DLD1 (cell line): ENCODE results near the gene PIGL.
"Not testable (repeated sequence)": the region's sequence is repeated elsewhere in the genome, so short reads cannot be mapped to it uniquely, and the experiment has no call there.

ENCODE experiments used
- in situ Hi-C: cut with HindIII; loops from 2 replicates; pipeline ENCODE4 v1.10.0; 2017; ENCODE audit warnings: low sequenced_read_pairs

Gene PIGL

DNA sequence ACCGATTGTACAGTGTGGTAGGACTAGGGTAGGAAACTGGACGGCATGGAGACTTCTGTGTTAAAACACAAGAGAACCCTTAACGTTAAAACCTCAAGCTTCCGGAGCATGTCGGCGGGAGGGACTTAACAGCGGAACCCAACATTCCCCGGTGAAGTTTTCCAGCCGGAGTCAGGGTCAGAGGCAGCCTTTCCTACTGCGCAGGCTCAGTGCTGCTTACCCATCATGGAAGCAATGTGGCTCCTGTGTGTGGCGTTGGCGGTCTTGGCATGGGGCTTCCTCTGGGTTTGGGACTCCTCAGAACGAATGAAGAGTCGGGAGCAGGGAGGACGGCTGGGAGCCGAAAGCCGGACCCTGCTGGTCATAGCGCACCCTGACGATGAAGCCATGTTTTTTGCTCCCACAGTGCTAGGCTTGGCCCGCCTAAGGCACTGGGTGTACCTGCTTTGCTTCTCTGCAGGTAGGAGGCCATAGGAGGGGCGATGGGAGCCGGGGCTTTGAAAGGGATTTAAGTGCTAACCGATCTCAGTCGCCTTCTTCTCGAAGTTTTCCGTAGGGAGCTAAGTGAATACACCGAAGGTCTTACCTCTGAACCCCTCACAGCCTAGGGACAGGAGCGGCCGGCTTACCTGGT lies at the start of gene PIGL:
TSS of gene PIGL (plus strand) at position 209 of the 634 bp plus-strand sequence. CDS start at position 226, 17 bp downstream.
- in situ Hi-C loops: no loop called here

DNA sequence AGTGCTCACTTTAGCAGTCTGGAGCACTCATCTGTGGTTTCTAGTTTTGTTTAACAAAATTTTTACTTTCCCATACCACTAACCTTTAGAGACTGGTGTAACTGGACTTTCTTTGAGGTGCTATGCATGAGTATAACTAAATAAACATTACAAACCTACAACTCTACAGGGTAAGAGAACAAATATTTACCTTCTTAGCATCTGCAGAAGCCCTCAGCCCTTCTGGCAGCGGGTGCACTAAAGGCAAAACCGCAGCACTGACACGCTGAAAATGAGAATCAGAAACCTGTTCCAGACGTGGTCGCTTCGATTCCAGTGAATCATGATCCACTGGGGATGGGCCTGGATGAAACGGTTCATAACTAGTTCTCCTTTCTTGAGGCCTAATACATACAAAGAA lies 45.4 kb upstream of the PIGL start:
- in situ Hi-C loops: no loop called here

DNA sequence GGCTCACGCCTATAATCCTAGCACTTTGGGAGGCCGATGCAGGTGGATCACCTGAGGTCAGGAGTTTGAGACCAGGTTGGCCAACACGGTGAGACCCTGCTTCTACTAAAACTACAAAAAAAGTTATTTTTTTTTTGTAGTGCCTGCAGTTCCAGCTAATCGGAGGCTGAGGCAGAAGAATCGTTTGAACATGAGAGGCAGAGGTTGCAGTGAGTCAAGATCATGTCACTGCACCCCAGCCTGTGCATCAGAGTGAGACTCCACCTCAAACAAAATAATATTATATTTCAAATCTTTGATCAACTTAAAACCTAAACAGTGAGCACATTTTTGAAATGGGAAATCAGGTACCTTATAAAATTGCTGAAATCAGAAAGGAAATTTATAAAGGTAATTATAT lies 38.2 kb upstream of the PIGL start:
- in situ Hi-C loops: no loop called here

DNA sequence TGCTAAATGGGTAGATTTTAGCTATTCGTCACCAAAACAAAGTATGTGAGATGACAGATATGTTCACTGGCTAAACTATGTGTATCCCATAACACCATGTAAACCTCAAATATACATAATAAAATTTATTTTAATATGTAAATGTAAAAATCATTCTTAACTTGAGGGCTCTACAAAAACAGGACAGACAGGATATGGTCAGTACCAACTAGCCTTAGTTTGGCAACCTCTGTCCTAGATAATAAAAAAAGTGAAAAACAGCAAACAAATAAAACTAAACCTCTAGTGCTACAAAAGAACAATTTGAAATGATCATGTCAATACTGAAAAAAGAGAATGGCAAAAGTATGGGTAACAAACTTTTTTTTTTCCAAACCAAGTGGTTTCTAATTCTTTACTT lies 35.4 kb upstream of the PIGL start:
- in situ Hi-C loops: no loop called here

DNA sequence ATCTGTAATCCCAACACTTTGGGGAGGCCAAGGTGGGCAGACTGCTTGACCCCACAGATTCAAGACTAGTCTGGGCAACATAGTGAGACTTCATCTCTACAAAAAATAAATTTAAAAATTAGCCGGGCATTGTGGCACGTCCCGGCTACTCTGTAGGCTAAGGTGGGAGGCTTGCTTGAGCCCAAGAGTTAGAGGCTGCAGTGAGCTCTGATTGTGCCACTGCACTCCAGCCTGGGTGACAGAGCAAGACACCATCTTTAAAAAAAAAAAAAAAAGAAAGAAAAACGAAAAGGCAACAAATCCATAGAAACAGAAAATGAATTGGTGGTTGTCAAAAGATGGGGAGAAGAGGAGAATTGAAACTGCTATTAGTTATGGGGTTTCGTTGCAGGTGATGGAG lies 29.4 kb upstream of the PIGL start:
- in situ Hi-C loops: no loop called here

DNA sequence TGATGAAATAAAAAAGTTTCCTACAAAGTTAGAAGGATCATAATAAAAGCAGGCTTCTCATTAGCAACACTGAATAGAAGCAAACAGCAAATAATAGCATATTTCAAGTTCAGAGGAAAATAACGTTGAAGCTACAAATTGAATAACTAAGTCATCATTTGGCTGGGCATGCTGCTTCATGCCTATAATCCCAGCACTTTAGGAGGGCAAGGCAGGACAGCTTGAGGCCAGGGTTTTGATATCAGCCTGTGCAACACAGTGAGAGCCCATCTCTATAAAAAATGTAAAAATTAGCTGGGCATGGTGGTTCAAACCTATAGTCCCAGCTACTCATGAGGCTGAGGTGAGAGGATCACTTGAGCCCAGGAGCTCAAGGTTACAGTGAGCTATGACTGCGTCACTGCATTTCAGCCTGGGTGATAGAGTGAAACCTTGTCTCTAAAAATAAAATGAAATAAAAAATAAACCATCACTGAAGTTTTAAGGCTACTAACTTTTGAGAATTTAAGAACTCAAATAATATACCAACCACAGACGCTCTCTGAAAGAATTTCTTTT lies 27.1 kb upstream of the PIGL start:
- in situ Hi-C loops: no loop called here

DNA sequence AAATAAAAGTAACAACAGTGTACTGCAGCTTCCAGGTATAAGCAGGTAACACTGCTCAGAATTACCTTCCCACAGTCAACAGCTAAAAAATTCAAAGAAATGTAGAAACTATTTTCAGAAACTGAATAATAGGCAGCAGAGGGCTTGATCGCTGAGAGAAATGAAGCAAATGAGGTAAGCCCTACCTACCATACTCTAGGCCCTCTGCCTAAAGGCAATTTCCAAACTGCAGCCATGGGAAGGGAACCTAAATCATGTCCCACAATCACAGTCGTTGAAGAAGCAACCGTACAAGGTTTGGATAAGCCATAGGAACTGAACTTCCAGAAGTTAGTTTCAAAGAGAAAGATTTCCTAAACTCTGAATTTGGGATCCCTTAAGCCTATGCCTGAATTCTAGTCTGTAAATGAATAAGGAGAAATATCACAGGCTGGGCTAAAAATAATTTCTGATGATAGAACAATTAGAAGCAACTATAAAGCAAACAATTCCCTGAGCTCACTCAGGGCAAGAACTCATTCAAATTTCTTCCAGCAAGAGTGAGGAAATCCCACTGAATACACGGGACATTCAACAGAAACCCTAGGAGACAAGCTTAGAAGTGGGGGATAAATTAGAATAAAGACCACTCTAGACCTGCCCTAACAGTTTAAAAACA lies 26.2 kb upstream of the PIGL start:
- in situ Hi-C loops: no loop called here

DNA sequence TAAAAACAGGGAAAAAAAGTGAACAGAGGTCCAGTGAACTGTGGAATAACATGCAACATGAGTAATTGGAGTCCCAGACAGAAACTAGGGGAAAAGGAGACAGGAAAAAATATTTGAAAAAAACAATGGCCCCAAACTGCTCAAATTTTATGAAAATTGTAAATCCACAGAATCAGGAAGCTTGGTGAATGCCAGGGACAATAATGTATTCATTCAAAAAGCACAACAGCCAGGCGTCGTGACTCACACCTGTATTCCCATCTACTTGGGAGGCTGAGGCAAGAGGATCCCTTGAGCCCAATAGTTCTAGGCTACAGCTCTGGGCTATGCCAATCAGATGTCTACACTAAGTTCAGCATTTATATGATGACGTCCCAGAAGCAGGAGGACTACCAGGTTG lies 25.4 kb upstream of the PIGL start:
- in situ Hi-C loops: no loop called here

DNA sequence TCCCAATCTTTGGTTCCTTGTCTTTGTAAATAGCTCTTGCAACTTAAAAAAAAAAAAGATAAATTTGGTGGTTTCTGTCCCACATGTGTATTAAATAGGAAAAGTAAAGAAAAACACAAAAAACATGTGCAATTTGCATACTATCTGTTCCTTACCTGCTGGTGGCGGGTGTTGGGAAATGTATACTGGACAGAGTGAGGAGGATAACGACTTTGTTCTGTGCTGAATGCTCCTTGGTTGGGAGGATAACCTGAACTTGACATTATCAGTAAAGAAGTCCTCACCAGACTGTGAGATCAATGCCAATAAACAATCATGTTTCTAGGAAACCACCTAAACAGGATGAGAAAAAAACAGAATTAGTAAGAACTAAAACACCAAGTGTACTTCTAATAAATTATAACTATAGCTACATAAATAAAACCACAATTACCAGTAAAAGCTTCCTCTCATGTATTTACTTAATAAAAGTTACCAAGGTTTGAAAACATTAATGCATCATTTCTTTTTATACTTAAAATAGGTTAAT lies 22.6 kb upstream of the PIGL start:
- in situ Hi-C loops: not testable (repeated sequence)

DNA sequence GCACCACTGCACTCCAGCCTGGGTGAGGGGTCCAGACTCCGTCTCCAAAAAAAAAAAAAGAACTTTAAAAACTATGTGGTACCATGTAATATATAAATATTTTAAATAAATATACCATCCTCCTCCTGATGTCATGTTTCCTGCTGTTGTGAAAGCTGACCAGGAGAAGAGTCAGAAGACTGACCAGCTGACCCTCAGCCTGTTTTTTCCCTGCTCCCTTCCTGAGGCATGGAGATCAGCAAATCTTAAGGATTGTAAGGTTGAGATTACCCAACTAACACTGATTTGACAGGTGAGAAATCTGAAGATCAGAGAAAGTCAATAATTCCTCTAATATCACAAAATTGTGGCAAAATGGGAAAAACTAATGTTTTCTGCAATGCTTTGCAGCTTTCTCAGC lies 19.7 kb upstream of the PIGL start:
- in situ Hi-C loops: no loop called here

DNA sequence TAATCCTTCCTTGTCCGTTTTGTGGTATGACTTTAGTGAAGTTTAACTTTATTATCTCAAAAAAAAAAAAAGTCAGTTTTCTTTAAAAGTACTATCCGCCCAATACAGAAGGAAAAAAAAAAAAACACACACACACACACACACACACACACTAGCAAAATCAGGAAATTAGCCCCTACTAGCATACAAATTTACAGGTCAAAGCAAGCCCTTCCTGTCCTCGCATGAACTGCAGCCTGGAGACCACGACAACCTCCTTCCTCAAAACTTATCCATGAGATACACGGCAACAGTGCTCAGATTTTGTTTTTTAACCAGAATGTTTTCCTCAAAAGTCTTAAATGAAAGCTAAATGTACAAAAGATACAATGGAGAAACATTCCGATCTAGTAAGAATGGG lies 17.9 kb upstream of the PIGL start:
- in situ Hi-C loops: no loop called here

DNA sequence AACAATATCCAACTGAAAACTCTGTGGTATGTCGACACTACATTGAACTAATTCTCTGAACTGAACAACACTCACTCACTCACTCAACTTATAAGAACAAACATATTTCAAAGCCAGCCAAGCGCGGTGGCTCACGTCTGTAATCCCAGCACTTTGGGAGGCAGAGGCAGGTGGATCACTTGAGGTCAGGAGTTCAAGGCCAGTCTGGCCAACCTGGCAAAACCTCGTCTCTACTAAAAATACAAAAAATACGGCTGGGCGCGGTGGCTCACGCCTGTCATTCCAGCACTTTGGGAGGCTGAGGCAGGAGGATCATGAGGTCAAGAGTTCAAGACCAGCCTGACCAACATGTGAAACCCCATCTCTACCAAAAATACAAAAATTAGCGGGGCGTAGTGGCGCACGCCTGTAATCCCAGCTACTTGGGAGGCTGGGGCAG lies 15.3 kb upstream of the PIGL start:
- in situ Hi-C loops: not testable (repeated sequence)

DNA sequence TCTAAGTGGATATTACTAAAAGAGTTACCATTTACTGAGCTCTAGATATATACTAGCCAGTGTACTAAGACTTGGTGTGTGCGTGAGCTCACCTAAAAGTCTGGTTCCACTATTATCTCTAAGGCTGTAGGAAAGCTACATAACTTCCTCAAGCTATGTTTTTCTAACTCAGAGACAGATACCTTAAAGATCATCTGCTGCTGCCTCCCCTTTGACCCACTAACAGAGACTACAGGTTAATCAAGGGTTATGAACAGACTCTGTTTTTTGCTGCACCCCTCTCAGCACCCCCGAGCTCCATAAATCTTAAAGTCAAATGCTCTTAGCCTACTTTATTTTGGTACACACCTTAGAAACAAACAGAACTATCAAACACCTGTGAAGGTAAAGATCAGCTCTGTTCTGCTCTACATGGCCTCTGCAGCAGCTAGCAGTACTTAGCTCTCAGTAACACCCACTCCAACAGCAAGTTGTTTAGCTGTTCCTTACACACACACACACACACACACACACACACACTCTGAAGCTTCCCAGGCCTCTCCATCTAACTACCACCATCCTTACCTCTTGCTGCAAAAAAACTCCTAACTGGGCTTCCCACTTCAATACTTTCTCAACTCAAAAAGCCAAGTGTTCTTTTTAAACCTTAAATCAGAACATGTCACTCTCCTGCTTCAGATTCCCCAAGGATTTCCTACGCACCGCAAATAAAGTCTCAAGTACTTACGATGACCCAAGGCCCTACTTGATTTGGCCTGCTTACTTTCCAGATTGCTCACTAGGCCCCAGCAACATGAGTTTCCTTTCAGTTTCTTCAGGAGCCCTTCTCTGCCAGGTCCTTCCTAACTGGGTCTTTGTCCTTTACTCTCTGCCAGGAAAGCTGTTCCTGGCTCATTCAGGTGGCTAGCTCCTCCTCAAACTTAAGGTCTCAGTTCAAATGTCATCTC lies 14.2 kb upstream of the PIGL start:
- in situ Hi-C loops: not testable (repeated sequence)

DNA sequence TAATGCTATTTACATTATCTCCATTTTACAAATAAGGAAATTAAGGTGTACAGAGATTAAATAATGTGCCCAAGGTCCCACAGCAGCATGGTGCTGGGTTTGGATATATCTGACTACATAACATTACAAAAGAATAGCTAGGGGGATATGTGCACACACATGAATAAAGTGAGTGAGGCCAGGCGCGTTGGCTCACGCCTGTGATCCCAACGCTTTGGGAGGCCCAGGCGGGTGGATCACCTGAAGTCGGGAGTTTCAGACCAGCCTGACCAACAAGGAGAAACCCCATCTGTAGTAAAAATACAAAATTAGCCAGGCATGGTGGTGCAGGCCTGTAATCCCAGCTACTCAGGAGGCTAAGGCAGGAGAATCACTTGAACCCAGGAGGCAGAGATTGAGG lies 12.2 kb upstream of the PIGL start:
- in situ Hi-C loops: not testable (repeated sequence)

DNA sequence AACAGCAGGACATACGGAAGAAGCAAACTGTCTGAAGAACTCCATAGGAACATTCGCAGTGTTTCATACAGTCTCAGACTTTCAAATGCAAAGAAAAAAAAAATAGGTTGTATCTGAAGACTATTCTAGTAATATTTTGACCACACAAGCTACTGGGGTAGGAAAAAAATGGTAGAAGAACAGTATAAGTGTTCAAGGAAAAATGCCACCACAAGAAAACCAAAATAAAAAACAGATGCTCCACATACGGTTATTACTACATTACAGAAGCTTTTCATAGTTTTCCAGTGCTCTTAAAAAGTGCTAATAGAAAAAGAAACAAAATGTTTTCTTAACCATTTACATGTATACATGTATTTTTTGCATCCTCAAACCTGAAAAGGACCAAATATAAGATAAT lies 5.4 kb upstream of the PIGL start:
- in situ Hi-C loops: no loop called here

DNA sequence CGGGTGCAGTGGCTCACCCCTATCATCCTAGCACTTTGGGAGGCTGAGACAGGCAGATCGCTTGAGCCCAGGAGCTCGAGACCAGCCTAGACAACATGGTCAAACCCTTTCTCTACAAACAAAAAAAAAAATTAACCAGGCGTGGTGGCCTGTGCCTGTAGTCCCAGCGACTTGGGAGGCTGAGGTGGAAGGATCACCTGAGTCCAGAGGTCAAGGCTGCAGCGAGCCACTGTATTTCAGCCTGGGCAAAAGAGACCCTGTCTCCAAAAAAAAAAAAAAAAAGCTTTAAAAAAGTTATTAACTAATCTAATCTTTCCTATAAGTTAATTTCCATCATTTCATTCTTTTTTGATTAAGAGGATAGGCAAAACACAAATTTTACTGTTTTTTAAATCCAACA lies 4.2 kb upstream of the PIGL start:
- in situ Hi-C loops: no loop called here

DNA sequence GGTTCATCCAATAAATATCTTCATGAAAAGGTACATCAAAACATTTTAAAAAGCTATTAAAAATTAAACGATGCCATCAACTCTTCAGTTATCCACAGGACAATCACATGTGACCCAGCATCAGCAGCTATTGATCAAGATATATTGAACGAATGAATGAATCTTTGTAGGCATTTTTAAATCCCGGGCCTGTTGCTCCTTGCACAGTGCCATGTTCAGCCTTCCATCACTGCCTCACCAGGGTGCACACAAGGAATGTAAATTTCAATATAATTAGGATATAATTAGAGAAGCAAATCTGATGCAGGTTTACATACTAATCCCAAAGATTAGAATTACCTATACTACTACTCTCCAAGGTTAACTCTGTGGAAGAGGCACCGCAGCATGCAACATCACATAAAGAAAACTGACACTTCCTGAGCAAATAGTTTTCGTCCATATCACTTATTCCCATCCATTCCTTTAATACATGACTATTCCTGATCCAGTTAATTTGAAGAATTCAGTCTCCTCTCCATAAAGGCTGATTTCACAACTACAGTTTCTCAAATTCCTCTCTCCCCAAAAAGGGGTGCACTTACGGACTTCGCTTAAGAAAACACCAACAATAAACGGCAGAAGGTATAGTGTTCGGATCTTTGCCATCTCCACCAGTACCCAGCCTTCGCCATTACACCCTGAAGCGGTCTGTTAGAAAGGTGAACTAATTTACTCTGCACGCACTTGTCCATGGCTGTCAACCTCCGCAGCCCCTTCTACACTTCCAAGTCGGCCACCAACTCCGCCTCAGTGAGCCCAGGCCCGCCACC lies 2.6 kb upstream of the PIGL start:
- in situ Hi-C loops: no loop called here

DNA sequence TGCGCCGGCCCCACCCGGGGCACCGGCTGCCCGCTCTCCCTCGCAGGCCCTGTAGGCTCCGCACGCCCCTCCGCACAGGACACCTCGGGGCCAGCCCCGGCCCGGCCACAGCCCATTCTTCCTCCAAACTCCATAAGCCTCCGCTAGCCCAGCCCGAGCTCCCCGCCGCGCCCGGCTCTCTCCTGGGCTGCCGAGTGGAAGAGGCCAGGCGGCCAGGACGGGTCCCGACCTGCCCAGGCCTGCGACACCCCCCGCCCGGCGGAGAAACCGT lies 2.1 kb upstream of the PIGL start:
- in situ Hi-C loops: no loop called here

DNA sequence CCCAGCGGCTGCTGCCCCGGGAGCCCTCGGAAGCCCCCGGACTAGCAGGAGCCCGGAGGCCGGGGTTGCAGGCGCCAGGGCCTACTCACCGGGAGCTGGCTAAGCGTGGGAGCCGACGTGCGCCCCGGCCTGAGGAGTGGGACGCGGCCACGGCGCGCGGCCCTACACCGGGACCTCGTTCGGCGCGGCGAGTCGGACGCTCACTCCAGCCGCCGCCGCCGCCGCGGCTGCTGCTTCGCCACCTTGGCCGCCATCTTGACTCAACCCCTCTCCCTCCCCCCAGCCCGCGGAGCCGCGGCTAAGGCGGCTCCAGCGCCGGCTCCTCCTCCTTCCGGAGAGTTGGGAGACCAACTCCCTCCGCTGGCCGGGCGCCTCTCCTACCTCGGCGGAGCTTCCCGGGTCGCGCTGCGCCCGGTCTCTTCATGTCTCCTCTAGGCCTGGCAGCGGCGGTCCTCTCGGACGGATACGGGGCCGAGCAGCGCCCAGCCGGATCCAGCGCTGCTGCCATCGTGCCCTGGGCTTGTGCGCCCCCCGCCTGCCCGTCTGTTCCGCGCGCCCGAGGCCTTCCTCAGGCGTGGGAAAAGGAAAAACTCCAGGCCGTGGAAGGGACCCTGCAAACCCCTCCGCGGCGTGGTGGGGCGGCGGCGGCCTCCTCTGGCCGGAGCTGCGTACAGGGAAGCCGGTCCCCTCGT lies 1.6 kb upstream of the PIGL start, which contains the start of gene NCOR1:
TSS of gene NCOR1 (minus strand) at position 262 of the 692 bp plus-strand sequence. CDS start 20,965 bp downstream, outside the sequence.
- in situ Hi-C loops: no loop called here

DNA sequence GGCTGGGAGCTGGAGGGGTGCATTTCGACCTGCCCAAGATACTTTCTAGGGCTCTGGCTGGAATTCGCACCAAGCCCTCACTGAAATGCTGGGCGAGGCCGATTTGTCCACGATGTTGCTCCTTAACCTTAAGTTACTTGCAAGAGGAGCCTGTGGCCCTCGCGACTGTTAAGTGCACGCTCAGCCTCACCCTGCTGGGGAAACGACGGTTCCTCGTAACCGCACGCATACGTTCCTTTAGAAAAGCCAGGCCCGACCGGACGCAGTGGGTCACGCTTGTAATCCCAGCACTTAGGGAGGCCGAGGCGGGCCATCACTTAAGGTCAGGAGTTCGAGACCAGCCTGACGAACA lies 1.1 kb upstream of the PIGL start:
- in situ Hi-C loops: no loop called here
